Endothelial cell of umbilical vein (primary cell): ENCODE results near the gene CPA4.
"Not testable (repeated sequence)": the region's sequence is repeated elsewhere in the genome, so short reads cannot be mapped to it uniquely, and the experiment has no call there.

Experiments used
- CTCF ChIP-seq, 2 donors: IDR thresholded peaks; 1 replicate in 1 of 2; 2 replicates in 1 of 2; pipeline ENCODE4 v1.5.1; 2011; ENCODE audit warnings: low read length in 2 of 2, mild to moderate bottlenecking in 2 of 2, moderate library complexity in 2 of 2, control low read depth in 1 of 2, inconsistent platforms in 1 of 2, low read depth in 1 of 2; ENCODE audit not compliant: insufficient read depth in 1 of 2; ENCODE audit errors: extremely low read depth in 1 of 2
- MAX ChIP-seq: IDR thresholded peaks from 2 replicates; pipeline ENCODE4 v1.6.1; 2011; ENCODE audit not compliant: insufficient read depth, insufficient read length
- POLR2A ChIP-seq: IDR thresholded peaks from 2 replicates; pipeline ENCODE4 v1.6.1; 2012; ENCODE audit warnings: low read depth, mild to moderate bottlenecking, control low read depth, low read length
- POLR2AphosphoS5 ChIP-seq: IDR thresholded peaks from 2 replicates; pipeline ENCODE4 v1.6.1; 2012; ENCODE audit warnings: low read depth, mild to moderate bottlenecking, control low read depth, low read length, moderate library complexity; ENCODE audit not compliant: insufficient read depth

GRCh38 chr7:130246491-130246890 lies 46.5 kb upstream of the CPA4 start:
- not testable (repeated sequence) for TF ChIP-seq POLR2A; POLR2AphosphoS5; CTCF (IDR thresholded peaks at IDR 0.05; ENCODE audit: extremely low read depth in 1 of 2, insufficient read depth in 1 of 2, low read depth in 1 of 2, low read length in 2 of 2); MAX
